T-helper 2 cell treated with Interferon-gamma antibody and Interleukin-4, amounts not matched to agents 5 μg/mL and 100 μg/mL, for 36 hours (primary cell): ENCODE measurements around the gene UBC.

Source experiments
- DNase-seq: peaks from one replicate; pipeline ENCODE4 v3.0.0; 2021; ENCODE audit warnings: low spot score
- H3K27ac Mint-ChIP-seq: one replicate; pipeline ENCODE4 v1.8.0; 2021; ENCODE audit warnings: mild to moderate bottlenecking, mixed read lengths
- H3K27me3 Mint-ChIP-seq: one replicate; pipeline ENCODE4 v1.8.0; 2021; ENCODE audit warnings: low read depth, mixed read lengths
- H3K36me3 Mint-ChIP-seq: one replicate; pipeline ENCODE4 v1.8.0; 2021; ENCODE audit warnings: low read depth, mixed read lengths
- H3K4me1 Mint-ChIP-seq: one replicate; pipeline ENCODE4 v1.8.0; 2021; ENCODE audit warnings: low read depth, mixed read lengths
- H3K4me3 Mint-ChIP-seq: one replicate; pipeline ENCODE4 v1.8.0; 2022; ENCODE audit warnings: mild to moderate bottlenecking, moderate library complexity, mixed read lengths
- H3K9me3 Mint-ChIP-seq: one replicate; pipeline ENCODE4 v1.8.0; 2021; ENCODE audit warnings: mixed read lengths

Gene UBC

GRCh38 chr12:124914392-124915238 lies at the start of gene UBC:
UBC (minus strand) TSS chr12:124914650; CDS start chr12:124913771, 879 bp downstream.
- peaks cover 7% of the 10 kb centered on the region for H3K27me3 Mint-ChIP-seq
- peak; percentile 87 for DNase-seq
- peak within 1 kb of the TSS; percentile 100 for H3K4me3 Mint-ChIP-seq
- H3K36me3 Mint-ChIP-seq, result peaks cover 47% of the 10 kb centered on the region
- peaks cover 64% of the 10 kb centered on the region for H3K4me1 Mint-ChIP-seq
- H3K27ac Mint-ChIP-seq, result peak within 1 kb of the TSS; percentile 100
- no peaks in the 10 kb centered on the region for H3K9me3 Mint-ChIP-seq

GRCh38 chr12:124963211-124963610 lies 48.8 kb upstream of the UBC start:
- H3K9me3 Mint-ChIP-seq, result no peaks in the 10 kb centered on the region
- H3K4me1 Mint-ChIP-seq, result no peaks in the 10 kb centered on the region
- no peak overlapping the region for H3K27ac Mint-ChIP-seq
- no peak for DNase-seq
- no peaks in the 10 kb centered on the region for H3K27me3 Mint-ChIP-seq
- peaks cover 45% of the 10 kb centered on the region for H3K36me3 Mint-ChIP-seq
- H3K4me3 Mint-ChIP-seq, result no peak overlapping the region

- H3K4me1 Mint-ChIP-seq, result no peaks in the 10 kb centered on the region
- DNase-seq, result no peak
- H3K9me3 Mint-ChIP-seq, result no peaks in the 10 kb centered on the region
- H3K27ac Mint-ChIP-seq, result no peak overlapping the region
- peaks cover 49% of the 10 kb centered on the region for H3K36me3 Mint-ChIP-seq
- no peak overlapping the region for H3K4me3 Mint-ChIP-seq
- no peaks in the 10 kb centered on the region for H3K27me3 Mint-ChIP-seq
Measured at GRCh38 chr12:124961055-124961454, 46.6 kb upstream of the UBC start.

- no peak for DNase-seq
- Mint-ChIP-seq H3K27ac (no peak overlapping the region), H3K27me3 (no peaks in the 10 kb centered on the region), H3K4me3 (no peak overlapping the region), H3K4me1 (no peaks in the 10 kb centered on the region), H3K9me3 (no peaks in the 10 kb centered on the region), H3K36me3 (peaks cover 44% of the 10 kb centered on the region)
Measured at GRCh38 chr12:124956571-124956970, 42.1 kb upstream of the UBC start.

- H3K9me3 Mint-ChIP-seq, result no peaks in the 10 kb centered on the region
- no peak overlapping the region for H3K27ac Mint-ChIP-seq
- no peaks in the 10 kb centered on the region for H3K27me3 Mint-ChIP-seq
- no peaks in the 10 kb centered on the region for H3K4me1 Mint-ChIP-seq
- peaks cover 48% of the 10 kb centered on the region for H3K36me3 Mint-ChIP-seq
- no peak overlapping the region for H3K4me3 Mint-ChIP-seq
- DNase-seq, result no peak
Measured at GRCh38 chr12:124954771-124955170, 40.3 kb upstream of the UBC start.

GRCh38 chr12:124953689-124954405 lies 39.4 kb upstream of the UBC start:
- DNase-seq, result no peak
- Mint-ChIP-seq H3K9me3 (no peaks in the 10 kb centered on the region), H3K36me3 (peaks cover 46% of the 10 kb centered on the region), H3K27ac (no peak overlapping the region), H3K27me3 (no peaks in the 10 kb centered on the region), H3K4me3 (no peak overlapping the region), H3K4me1 (no peaks in the 10 kb centered on the region)

GRCh38 chr12:124952801-124953200 lies 38.4 kb upstream of the UBC start:
- Mint-ChIP-seq H3K27ac (no peak overlapping the region), H3K27me3 (no peaks in the 10 kb centered on the region), H3K4me1 (no peaks in the 10 kb centered on the region), H3K9me3 (no peaks in the 10 kb centered on the region), H3K36me3 (peaks cover 43% of the 10 kb centered on the region), H3K4me3 (no peak overlapping the region)
- DNase-seq, result no peak

- H3K27me3 Mint-ChIP-seq, result no peaks in the 10 kb centered on the region
Measured at GRCh38 chr12:124952295-124952694, 37.8 kb upstream of the UBC start.

GRCh38 chr12:124949779-124950728 lies 35.6 kb upstream of the UBC start:
- no peak overlapping the region for H3K27ac Mint-ChIP-seq
- no peaks in the 10 kb centered on the region for H3K9me3 Mint-ChIP-seq
- H3K36me3 Mint-ChIP-seq, result peaks cover 38% of the 10 kb centered on the region
- no peaks in the 10 kb centered on the region for H3K4me1 Mint-ChIP-seq
- no peak overlapping the region for H3K4me3 Mint-ChIP-seq
- H3K27me3 Mint-ChIP-seq, result no peaks in the 10 kb centered on the region
- no peak for DNase-seq

More at GRCh38 chr12:124952295-124952694, 37.8 kb upstream of the UBC start:
- H3K4me3 Mint-ChIP-seq, result no peak overlapping the region
- H3K27ac Mint-ChIP-seq, result no peak overlapping the region
- H3K36me3 Mint-ChIP-seq, result peaks cover 38% of the 10 kb centered on the region
- DNase-seq, result no peak
- no peaks in the 10 kb centered on the region for H3K4me1 Mint-ChIP-seq
- no peaks in the 10 kb centered on the region for H3K9me3 Mint-ChIP-seq

- DNase-seq, result no peak
- Mint-ChIP-seq H3K36me3 (peaks cover 41% of the 10 kb centered on the region), H3K4me3 (no peak overlapping the region), H3K4me1 (no peaks in the 10 kb centered on the region), H3K27me3 (no peaks in the 10 kb centered on the region), H3K27ac (no peak overlapping the region), H3K9me3 (no peaks in the 10 kb centered on the region)
Measured at GRCh38 chr12:124949066-124949465, 34.6 kb upstream of the UBC start.

GRCh38 chr12:124947561-124948398 lies 33.3 kb upstream of the UBC start:
- H3K27ac Mint-ChIP-seq, result no peak overlapping the region
- H3K9me3 Mint-ChIP-seq, result no peaks in the 10 kb centered on the region
- no peak for DNase-seq
- peaks cover 2% of the 10 kb centered on the region for H3K4me1 Mint-ChIP-seq
- H3K27me3 Mint-ChIP-seq, result no peaks in the 10 kb centered on the region
- H3K36me3 Mint-ChIP-seq, result peaks cover 33% of the 10 kb centered on the region
- no peak overlapping the region for H3K4me3 Mint-ChIP-seq

- Mint-ChIP-seq H3K4me3 (no peak overlapping the region), H3K27me3 (no peaks in the 10 kb centered on the region), H3K27ac (no peak overlapping the region), H3K4me1 (peaks cover 2% of the 10 kb centered on the region), H3K36me3 (peaks cover 34% of the 10 kb centered on the region), H3K9me3 (no peaks in the 10 kb centered on the region)
- no peak for DNase-seq
Measured at GRCh38 chr12:124947013-124947412, 32.6 kb upstream of the UBC start.

- Mint-ChIP-seq H3K27ac (no peak overlapping the region), H3K4me3 (no peak overlapping the region), H3K36me3 (peaks cover 32% of the 10 kb centered on the region), H3K27me3 (no peaks in the 10 kb centered on the region), H3K4me1 (peaks cover 5% of the 10 kb centered on the region), H3K9me3 (no peaks in the 10 kb centered on the region)
- no peak for DNase-seq
Measured at GRCh38 chr12:124946447-124946793, 32.0 kb upstream of the UBC start.
